SU-DHL-6 (cell line): ENCODE data around the gene AWAT1.

ENCODE experiments used
- H2AFZ ChIP-seq: fragments of 200-600 bp; sonication (generic); 2 replicates; pipeline ENCODE4 v1.6.1; 2014; ENCODE audit warnings: low read depth, mild to moderate bottlenecking, moderate library complexity, mixed read lengths, antibody characterized with exemption, low read length; ENCODE audit not compliant: severe bottlenecking
- H3F3A ChIP-seq: fragments of 200-600 bp; shearing (Covaris generic); 2 replicates; pipeline ENCODE4 v1.6.0; 2016; ENCODE audit warnings: antibody characterized with exemption, mild to moderate bottlenecking; ENCODE audit not compliant: insufficient read depth
- H3K27ac ChIP-seq: fragments of 200-600 bp; sonication (generic); 2 replicates; pipeline ENCODE4 v1.5.1; 2016; ENCODE audit warnings: low read depth, mild to moderate bottlenecking, low read length, moderate library complexity, mixed read lengths
- H3K27me3 ChIP-seq: fragments of 200-600 bp; sonication (generic), shearing (Covaris generic); 2 replicates; pipeline ENCODE4 v1.6.0; 2014; ENCODE audit warnings: mild to moderate bottlenecking, low read length
- H3K36me3 ChIP-seq: fragments of 200-600 bp; sonication (generic); 2 replicates; pipeline ENCODE4 v1.6.1; 2014; ENCODE audit warnings: mild to moderate bottlenecking, low read length, mixed read lengths
- H3K4me2 ChIP-seq: fragments of 300-600, 200-600 bp; shearing (Covaris generic), sonication (generic); 2 replicates; pipeline ENCODE4 v1.6.0; 2014; ENCODE audit warnings: low read length, low read depth, mild to moderate bottlenecking; ENCODE audit not compliant: poor library complexity, severe bottlenecking
- H3K4me3 ChIP-seq: fragments of 200-600 bp; sonication (generic); 2 replicates; pipeline ENCODE4 v1.5.1; 2014; ENCODE audit warnings: antibody characterized with exemption, low read length, mild to moderate bottlenecking, mixed read lengths; ENCODE audit not compliant: insufficient read depth, poor library complexity, severe bottlenecking
- H3K79me2 ChIP-seq: fragments of 200-600 bp; sonication (generic); 2 replicates; pipeline ENCODE4 v1.6.1; 2014; ENCODE audit warnings: mild to moderate bottlenecking, low read length, moderate library complexity; ENCODE audit not compliant: insufficient read depth
- H3K9ac ChIP-seq: fragments of 200-600 bp; sonication (generic); 2 replicates; pipeline ENCODE4 v1.7.0; 2014; ENCODE audit warnings: mild to moderate bottlenecking, low read length
- H3K9me2 ChIP-seq: fragments of 200-600 bp; sonication (generic); replicated peaks from 2 replicates; pipeline ENCODE4 v1.6.1; 2014; ENCODE audit warnings: low read length; ENCODE audit not compliant: insufficient read depth
- H3K9me3 ChIP-seq: fragments of 200-600 bp; sonication (generic); 2 replicates; pipeline ENCODE4 v1.6.1; 2014; ENCODE audit warnings: low read length, mixed read lengths; ENCODE audit not compliant: insufficient read depth
- H4K20me1 ChIP-seq: fragments of 200-600 bp; sonication (generic); 2 replicates; pipeline ENCODE4 v1.6.1; 2014; ENCODE audit warnings: low read depth, mild to moderate bottlenecking, antibody characterized with exemption, low read length, moderate library complexity, mixed read lengths
- CTCF ChIP-seq: fragments of 200-600 bp; sonication (generic); IDR thresholded peaks from one replicate; pipeline ENCODE4 v1.5.1; 2017; ENCODE audit warnings: antibody characterized with exemption, mild to moderate bottlenecking, low read length, moderate library complexity; ENCODE audit not compliant: insufficient read depth, poor library complexity, severe bottlenecking
- EZH2phosphoT487 ChIP-seq: fragments of 200-600 bp; sonication (generic), shearing (Covaris generic); conservative IDR thresholded peaks from 2 replicates; pipeline ENCODE4 v1.6.1; 2018; ENCODE audit warnings: mild to moderate bottlenecking, antibody characterized with exemption, low read length, moderate library complexity, mixed read lengths

Gene AWAT1

DNA sequence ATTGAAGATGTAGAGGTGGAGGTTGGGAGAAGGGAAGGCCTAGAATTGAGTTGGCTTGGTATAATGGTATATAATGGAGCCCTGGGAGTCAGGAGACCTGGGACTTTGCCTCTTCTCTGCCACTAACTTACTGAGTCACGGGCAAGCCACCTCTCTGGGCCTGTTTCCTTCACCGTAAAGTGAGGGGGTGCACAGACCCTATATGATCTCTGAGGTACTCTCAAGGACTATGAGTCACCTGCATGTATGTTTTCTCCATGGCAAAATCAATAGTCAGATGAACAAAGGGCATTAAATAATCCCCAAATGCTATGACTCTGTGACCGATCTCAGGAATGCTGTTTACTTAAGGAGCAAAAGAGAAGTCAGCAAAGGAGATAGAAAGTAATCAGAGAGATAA is 20.5 kb downstream of the AWAT1 start:
- Histone ChIP-seq H2AFZ (no peak overlapping the region), H3K4me3 (no peak overlapping the region), H3K27ac (no peak overlapping the region), H3K4me2 (no peak overlapping the region), H3K36me3 (no peaks in the 10 kb centered on the region), H4K20me1 (no peaks in the 10 kb centered on the region), H3K79me2 (no peaks in the 10 kb centered on the region), H3F3A (no peaks in the 10 kb centered on the region), H3K9me3 (no peaks in the 10 kb centered on the region), H3K9ac (no peak overlapping the region), H3K9me2 (no peaks in the 10 kb centered on the region), H3K27me3 (no peaks in the 10 kb centered on the region)
- TF ChIP-seq EZH2phosphoT487 (no peak), CTCF (no peak)

GRCh38 chrX:70255452-70255851 is 21.0 kb downstream of the AWAT1 start:
- TF ChIP-seq EZH2phosphoT487, result no peak
- no peak for TF ChIP-seq CTCF
- H3K36me3 ChIP-seq, result no peaks in the 10 kb centered on the region
- H3K9ac ChIP-seq, result no peak overlapping the region

GRCh38 chrX:70257423-70258288 is 23.2 kb downstream of the AWAT1 start:
- no peak overlapping the region for H3K4me2 ChIP-seq
- H3K79me2 ChIP-seq, result no peaks in the 10 kb centered on the region
- H2AFZ ChIP-seq, result no peak overlapping the region
- H3K27me3 ChIP-seq, result no peaks in the 10 kb centered on the region
- H3K36me3 ChIP-seq, result no peaks in the 10 kb centered on the region
- H3K27ac ChIP-seq, result no peak overlapping the region
- H3K9me3 ChIP-seq, result no peaks in the 10 kb centered on the region
- H3K4me3 ChIP-seq, result no peak overlapping the region
- H3K9ac ChIP-seq, result no peak overlapping the region
- no peaks in the 10 kb centered on the region for H4K20me1 ChIP-seq
- H3K9me2 ChIP-seq, result no peaks in the 10 kb centered on the region
- no peak for TF ChIP-seq EZH2phosphoT487
- TF ChIP-seq CTCF, result no peak
- no peaks in the 10 kb centered on the region for H3F3A ChIP-seq

More at GRCh38 chrX:70255452-70255851, 21.0 kb downstream of the AWAT1 start:
- H3F3A ChIP-seq, result no peaks in the 10 kb centered on the region
- no peaks in the 10 kb centered on the region for H3K79me2 ChIP-seq
- no peak overlapping the region for H3K4me2 ChIP-seq
- H3K4me3 ChIP-seq, result no peak overlapping the region
- H2AFZ ChIP-seq, result no peak overlapping the region
- no peaks in the 10 kb centered on the region for H3K9me2 ChIP-seq
- H3K27ac ChIP-seq, result no peak overlapping the region
- H3K9me3 ChIP-seq, result no peaks in the 10 kb centered on the region
- H3K27me3 ChIP-seq, result no peaks in the 10 kb centered on the region
- no peaks in the 10 kb centered on the region for H4K20me1 ChIP-seq
